ENCODE measurements around the gene ADAD2.

Gene ADAD2

GRCh38 chr16:84190731-84191388, at the start of gene ADAD2:
ADAD2 (plus strand) TSS chr16:84191157; CDS start chr16:84191231, 74 bp downstream.
- Mint-ChIP-seq H3K4me3 (peak within 1 kb of the TSS in 2 of 3 experiments; percentile 25 to 53), H3K27ac (no peak within 1 kb of the TSS), H3K27me3 (ENCODE audit: low read depth) (peaks cover 8% of the 10 kb centered on the region), H3K9me3 (no peaks in the 10 kb centered on the region), H3K4me1 (no peaks in the 10 kb centered on the region), H3K36me3 (ENCODE audit: low read depth) (no peaks in the 10 kb centered on the region)
- no peak for TF ChIP-seq CTCF (IDR thresholded peaks at IDR 0.05; ENCODE audit: unreplicated experiment in 3 of 3)

- no peak for TF ChIP-seq CTCF (IDR thresholded peaks at IDR 0.05; ENCODE audit: unreplicated experiment in 3 of 3)
- Mint-ChIP-seq H3K36me3 (ENCODE audit: low read depth) (peaks cover 14% of the 10 kb centered on the region), H3K4me1 (peaks cover 28% of the 10 kb centered on the region), H3K4me3 (peak overlapping the region; percentile 97 to 100 (median 98)), H3K9me3 (no peaks in the 10 kb centered on the region), H3K27ac (peak overlapping the region in 1 of 3 experiments; percentile 31), H3K27me3 (ENCODE audit: low read depth) (peaks cover 5% of the 10 kb centered on the region)
Observed at GRCh38 chr16:84143081-84143480, 47.9 kb upstream of the ADAD2 start.

- TF ChIP-seq CTCF (IDR thresholded peaks at IDR 0.05; ENCODE audit: unreplicated experiment in 3 of 3) = no peak
- Mint-ChIP-seq H3K27ac (peak overlapping the region; percentile 74 to 86 (median 85)), H3K36me3 (ENCODE audit: low read depth) (peaks cover 14% of the 10 kb centered on the region), H3K4me1 (peaks cover 25% of the 10 kb centered on the region), H3K27me3 (ENCODE audit: low read depth) (peaks cover 6% of the 10 kb centered on the region), H3K4me3 (peak overlapping the region; percentile 97 to 100 (median 98)), H3K9me3 (no peaks in the 10 kb centered on the region)
Observed at GRCh38 chr16:84143784-84144199, 47.2 kb upstream of the ADAD2 start.

GRCh38 chr16:84144209-84144858, 46.6 kb upstream of the ADAD2 start:
- no peak for TF ChIP-seq CTCF (IDR thresholded peaks at IDR 0.05; ENCODE audit: unreplicated experiment in 3 of 3)
- peaks cover 6% of the 10 kb centered on the region for H3K27me3 Mint-ChIP-seq (ENCODE audit: low read depth)
- peaks cover 19% of the 10 kb centered on the region for H3K4me1 Mint-ChIP-seq
- peaks cover 14% of the 10 kb centered on the region for H3K36me3 Mint-ChIP-seq (ENCODE audit: low read depth)
- H3K27ac Mint-ChIP-seq = peak overlapping the region; percentile 74 to 86 (median 85)
- H3K4me3 Mint-ChIP-seq = peak overlapping the region; percentile 97 to 100 (median 98)
- H3K9me3 Mint-ChIP-seq = no peaks in the 10 kb centered on the region

- H3K4me3 Mint-ChIP-seq = peak within 1 kb of the TSS; percentile 97 to 100 (median 98)
- no peaks in the 10 kb centered on the region for H3K9me3 Mint-ChIP-seq
- TF ChIP-seq CTCF (IDR thresholded peaks at IDR 0.05; ENCODE audit: unreplicated experiment in 3 of 3) = peak in 1 of 3 experiments; percentile 13
- H3K27ac Mint-ChIP-seq = peak within 1 kb of the TSS; percentile 74 to 86 (median 85)
- H3K4me1 Mint-ChIP-seq = peaks cover 14% of the 10 kb centered on the region
- H3K27me3 Mint-ChIP-seq (ENCODE audit: low read depth) = peaks cover 6% of the 10 kb centered on the region
- H3K36me3 Mint-ChIP-seq (ENCODE audit: low read depth) = peaks cover 14% of the 10 kb centered on the region
Observed at GRCh38 chr16:84144859-84145639, 45.9 kb upstream of the ADAD2 start, which contains the start of the genes DNAAF1 and HSDL1. DNAAF1 (plus strand) TSS chr16:84145308; CDS start chr16:84145441, 133 bp downstream. HSDL1 (minus strand) TSS chr16:84145177; CDS start chr16:84131321, 13,856 bp downstream.

All from nephron (organoid).